ENCODE data around the gene ATAD1.

- no peak for TF ChIP-seq CTCF (IDR thresholded peaks at IDR 0.05; ENCODE audit: borderline replicate concordance, extremely low read depth, low read length, poor library complexity, severe bottlenecking)
- no peak for TF ChIP-seq EZH2 (IDR thresholded peaks at IDR 0.05; ENCODE audit: borderline replicate concordance, low read depth, low read length, severe bottlenecking)
These were observed 27.0 kb upstream of the ATAD1 start for GRCh38 chr10:87844837-87845623.
